Hepatocyte (in vitro differentiated cells): ENCODE data around the gene KCNJ15.

Experiments
- CTCF ChIP-seq: fragments of 200-600 bp; sonication (generic); IDR thresholded peaks from 2 replicates; pipeline ENCODE4 v1.5.1; 2016; ENCODE audit warnings: antibody characterized with exemption, mild to moderate bottlenecking; ENCODE audit not compliant: poor library complexity
- EZH2 ChIP-seq: fragments of 200-600 bp; sonication (generic); IDR thresholded peaks from 2 replicates; pipeline ENCODE4 v1.6.1; 2016; ENCODE audit warnings: antibody characterized with exemption, mild to moderate bottlenecking, borderline replicate concordance
- EZH2phosphoT487 ChIP-seq: fragments of 200-600 bp; sonication (generic); IDR thresholded peaks from one replicate; pipeline ENCODE4 v1.6.1; 2018; ENCODE audit warnings: antibody characterized with exemption, mild to moderate bottlenecking, low read depth, moderate library complexity; ENCODE audit not compliant: unreplicated experiment, severe bottlenecking

GRCh38 chr21:38354746-38355145 is 98.0 kb downstream of the KCNJ15 start:
- TF ChIP-seq CTCF (no peak), EZH2 (no peak), EZH2phosphoT487 (no peak)
